Peyer's patch (tissue), 4 donors: ENCODE measurements around the gene ACTR5. TPM values are rescaled to one million over a fixed set of nuclear protein-coding genes. Genes with fewer than 3 reads are reported as not detected.

Source experiments
- DNase-seq, 3 donors: peaks; one replicate each; pipeline ENCODE4 v3.0.0-alpha.2; 2017 to 2019
- H3K27ac ChIP-seq, 4 donors: fragments of 200-600 bp; sonication (generic); one replicate each; pipeline ENCODE4 v1.5.1; 2016 to 2019
- H3K27me3 ChIP-seq, 2 donors: fragments of 200-600 bp; sonication (generic); one replicate each; pipeline ENCODE4 v1.5.1; 2019
- H3K36me3 ChIP-seq, 3 donors: fragments of 200-600 bp; sonication (generic); one replicate each; pipeline ENCODE4 v1.5.1; 2016 to 2019
- H3K4me1 ChIP-seq, 4 donors: fragments of 200-600 bp; sonication (generic); one replicate each; pipeline ENCODE4 v1.5.1; 2016 to 2019
- H3K4me3 ChIP-seq, 4 donors: fragments of 200-600 bp; sonication (generic); 1 replicate in 3 of 4; 2 replicates in 1 of 4; pipeline ENCODE4 v1.5.1; 2016 to 2019; ENCODE audit warnings: mild to moderate bottlenecking in 1 of 4
- H3K9me3 ChIP-seq, 4 donors: fragments of 200-600 bp; sonication (generic); one replicate each; pipeline ENCODE4 v1.5.1; 2016 to 2019; ENCODE audit warnings: mild to moderate bottlenecking in 1 of 4
- POLR2A ChIP-seq, 2 donors: fragments of 450-650 bp; IDR thresholded peaks; one replicate each; pipeline ENCODE4 v1.5.1; 2017; ENCODE audit warnings: antibody characterized with exemption in 2 of 2, mild to moderate bottlenecking in 2 of 2, moderate library complexity in 2 of 2
- total RNA-seq, 4 donors: library from RNA; depleted of rRNA; stranded (reverse); fragments of >200 nt; gene quantifications; one replicate each; pipeline ENCODE4 v1.1.0, GENCODE V29; 2016
- TF ChIP-seq, protein P1 (sequence below), 6 experiments: fragments of 450-650 bp in 4 of 6; fragments of 200-600 bp in 2 of 6; sonication (generic) in 1 of 6; IDR thresholded peaks; one replicate each; pipeline ENCODE4 v1.5.1; 2017 to 2019; ENCODE audit warnings: antibody characterized with exemption in 6 of 6, mild to moderate bottlenecking in 3 of 6, moderate library complexity in 1 of 6

Gene ACTR5
- total RNA-seq, 4 donors from 2014 or later, result 5.1 to 32.2 (median 11.0) TPM

GRCh38 chr20:38723017-38723847 lies 25.0 kb upstream of the ACTR5 start:
- H3K27me3 ChIP-seq, result peaks cover 0 to 58% of the 10 kb centered on the region in 2 donors
- H3K36me3 ChIP-seq, result no peaks in the 10 kb centered on the region
- H3K4me1 ChIP-seq, result peaks cover 0 to 35% (median 6%) of the 10 kb centered on the region in 4 donors
- peaks cover 0 to 12% (median 0%) of the 10 kb centered on the region in 4 donors for H3K9me3 ChIP-seq
- no peak for DNase-seq
- TF ChIP-seq POLR2A (IDR thresholded peaks at IDR 0.05), result no peak
- TF ChIP-seq, protein P1, sequence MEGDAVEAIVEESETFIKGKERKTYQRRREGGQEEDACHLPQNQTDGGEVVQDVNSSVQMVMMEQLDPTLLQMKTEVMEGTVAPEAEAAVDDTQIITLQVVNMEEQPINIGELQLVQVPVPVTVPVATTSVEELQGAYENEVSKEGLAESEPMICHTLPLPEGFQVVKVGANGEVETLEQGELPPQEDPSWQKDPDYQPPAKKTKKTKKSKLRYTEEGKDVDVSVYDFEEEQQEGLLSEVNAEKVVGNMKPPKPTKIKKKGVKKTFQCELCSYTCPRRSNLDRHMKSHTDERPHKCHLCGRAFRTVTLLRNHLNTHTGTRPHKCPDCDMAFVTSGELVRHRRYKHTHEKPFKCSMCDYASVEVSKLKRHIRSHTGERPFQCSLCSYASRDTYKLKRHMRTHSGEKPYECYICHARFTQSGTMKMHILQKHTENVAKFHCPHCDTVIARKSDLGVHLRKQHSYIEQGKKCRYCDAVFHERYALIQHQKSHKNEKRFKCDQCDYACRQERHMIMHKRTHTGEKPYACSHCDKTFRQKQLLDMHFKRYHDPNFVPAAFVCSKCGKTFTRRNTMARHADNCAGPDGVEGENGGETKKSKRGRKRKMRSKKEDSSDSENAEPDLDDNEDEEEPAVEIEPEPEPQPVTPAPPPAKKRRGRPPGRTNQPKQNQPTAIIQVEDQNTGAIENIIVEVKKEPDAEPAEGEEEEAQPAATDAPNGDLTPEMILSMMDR (IDR thresholded peaks at IDR 0.05), result no peak
- H3K27ac ChIP-seq, result no peak overlapping the region
- no peak overlapping the region for H3K4me3 ChIP-seq

DNA sequence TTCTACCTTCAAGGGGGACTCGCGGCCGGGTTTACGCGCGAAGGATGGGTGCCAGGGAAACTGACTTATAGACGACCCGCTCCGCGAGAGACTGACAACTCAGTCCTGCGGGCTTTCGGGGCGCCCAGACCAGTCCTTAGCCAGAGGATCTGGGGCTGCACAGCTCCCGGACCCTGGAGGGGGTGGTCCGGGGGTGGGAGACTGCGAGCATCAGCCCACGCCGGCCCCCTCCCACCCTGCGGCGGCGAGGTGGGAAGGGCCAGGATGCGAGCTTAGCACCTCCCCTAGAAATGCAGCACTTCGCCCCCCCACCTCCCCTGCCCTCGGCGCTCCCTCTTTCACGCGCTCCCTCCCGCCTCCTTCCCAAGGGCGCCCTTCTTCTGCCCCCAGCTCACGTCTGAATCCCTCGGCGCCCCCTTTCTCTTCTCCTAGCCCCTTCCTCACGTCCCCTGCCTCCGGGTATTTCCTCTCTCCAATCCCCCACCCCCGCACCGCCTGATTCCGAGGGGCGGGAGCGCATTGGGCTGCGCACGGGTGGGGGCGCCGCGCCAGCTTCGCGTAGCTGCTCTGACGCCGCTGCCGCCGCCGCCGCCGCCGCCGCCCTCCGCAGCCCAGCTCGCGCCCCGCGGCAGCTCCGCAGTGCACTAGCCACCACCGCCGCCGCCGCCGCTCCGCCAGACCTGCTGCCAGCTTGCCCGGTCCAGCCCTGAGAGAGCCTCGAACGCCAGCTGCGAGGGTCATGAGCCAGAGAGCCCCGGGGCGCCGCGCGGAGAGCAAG lies 24.2 kb upstream of the ACTR5 start, which contains the start of gene SLC32A1:
Gene SLC32A1, plus strand, starts transcription at position 639 of the 778 bp plus-strand sequence. CDS start 239 bp downstream, outside the sequence.
- peaks cover 0 to 35% (median 7%) of the 10 kb centered on the region in 4 donors for H3K4me1 ChIP-seq
- H3K9me3 ChIP-seq, result peaks cover 0 to 19% (median 0%) of the 10 kb centered on the region in 4 donors
- DNase-seq, result no peak
- no peak within 1 kb of the TSS for H3K27ac ChIP-seq
- TF ChIP-seq, protein P1 (IDR thresholded peaks at IDR 0.05), result no peak
- TF ChIP-seq POLR2A (IDR thresholded peaks at IDR 0.05), result no peak
- peaks cover 0 to 66% of the 10 kb centered on the region in 2 donors for H3K27me3 ChIP-seq
- H3K4me3 ChIP-seq, result peak within 1 kb of the TSS in 1 of 4 donors; percentile 26
- no peaks in the 10 kb centered on the region for H3K36me3 ChIP-seq

GRCh38 chr20:38724626-38725147 lies 23.6 kb upstream of the ACTR5 start:
- Histone ChIP-seq H3K27me3 (peaks cover 0 to 72% of the 10 kb centered on the region in 2 donors), H3K9me3 (peaks cover 0 to 19% (median 0%) of the 10 kb centered on the region in 4 donors), H3K4me3 (peak overlapping the region in 1 of 4 donors; percentile 26), H3K4me1 (peaks cover 0 to 35% (median 9%) of the 10 kb centered on the region in 4 donors), H3K27ac (no peak overlapping the region), H3K36me3 (no peaks in the 10 kb centered on the region)
- TF ChIP-seq, protein P1 (IDR thresholded peaks at IDR 0.05), result no peak
- TF ChIP-seq POLR2A (IDR thresholded peaks at IDR 0.05), result no peak
- no peak for DNase-seq

DNA sequence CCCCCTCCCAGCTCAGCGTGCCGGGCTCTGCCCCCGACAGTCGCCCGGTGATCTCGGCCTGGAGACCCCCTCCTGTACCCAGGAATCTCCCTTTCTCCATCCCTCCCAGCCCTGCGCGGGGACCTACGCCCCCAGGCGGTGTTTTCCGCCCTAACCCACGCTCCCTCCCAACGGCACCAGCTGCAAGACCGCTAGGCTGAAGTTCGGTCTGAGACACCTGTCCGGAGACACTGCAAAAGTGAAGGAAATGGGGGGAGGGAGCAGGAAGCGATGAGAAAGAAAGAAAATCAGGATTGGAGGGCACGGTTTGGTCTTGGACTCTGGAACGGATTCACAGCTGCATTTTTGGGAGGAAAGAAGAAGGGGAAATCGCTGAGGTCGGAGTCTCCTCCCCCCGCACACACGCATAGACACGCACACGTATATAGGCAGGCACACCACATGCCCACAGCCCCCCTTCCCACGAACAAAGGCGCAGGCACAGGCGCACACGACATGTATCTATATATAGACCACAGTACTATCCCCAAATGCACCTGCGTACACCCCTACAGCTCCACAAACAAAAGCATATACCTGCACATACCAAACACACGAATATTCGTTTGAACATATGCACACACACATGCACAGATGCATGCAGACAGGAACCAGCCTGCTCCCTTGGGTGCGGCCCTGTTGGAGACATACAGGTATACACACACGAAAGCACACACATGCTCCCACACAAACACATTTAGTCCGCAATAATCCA lies 22.9 kb upstream of the ACTR5 start:
- DNase-seq, result no peak
- H3K9me3 ChIP-seq, result peaks cover 0 to 19% (median 0%) of the 10 kb centered on the region in 4 donors
- no peak overlapping the region for H3K27ac ChIP-seq
- peaks cover 0 to 36% (median 11%) of the 10 kb centered on the region in 4 donors for H3K4me1 ChIP-seq
- no peak for TF ChIP-seq POLR2A (IDR thresholded peaks at IDR 0.05)
- TF ChIP-seq, protein P1 (IDR thresholded peaks at IDR 0.05), result no peak
- peaks cover 0 to 79% of the 10 kb centered on the region in 2 donors for H3K27me3 ChIP-seq
- no peak overlapping the region for H3K4me3 ChIP-seq
- no peaks in the 10 kb centered on the region for H3K36me3 ChIP-seq
